Tibial nerve (tissue), 4 donors: ENCODE measurements around the gene DCDC2C. TPM values are rescaled to one million over a fixed set of nuclear protein-coding genes. Genes with fewer than 3 reads are reported as not detected.

Experiments used
- DNase-seq, 2 donors: peaks; one replicate each; pipeline ENCODE4 v3.0.0-alpha.2; 2019; ENCODE audit warnings: low spot score in 2 of 2
- H3K27ac ChIP-seq, 4 donors: fragments of 200-600 bp; sonication (generic) in 3 of 4; one replicate each; pipeline ENCODE4 v1.5.1; 2017 to 2019; ENCODE audit warnings: mild to moderate bottlenecking in 1 of 4
- H3K27me3 ChIP-seq, 2 donors: fragments of 200-600 bp; sonication (generic) in 1 of 2; one replicate each; pipeline versions ENCODE4 v1.5.1 to v1.6.0; 2017 to 2019
- H3K36me3 ChIP-seq, 3 donors: fragments of 200-600 bp; sonication (generic); one replicate each; pipeline ENCODE4 v1.5.1; 2018 to 2019
- H3K4me1 ChIP-seq, 4 donors: fragments of 200-600 bp; sonication (generic) in 3 of 4; one replicate each; pipeline ENCODE4 v1.5.1; 2017 to 2019
- H3K4me3 ChIP-seq, 4 donors: fragments of 200-600 bp; sonication (generic) in 3 of 4; one replicate each; pipeline ENCODE4 v1.5.1; 2017 to 2019; ENCODE audit warnings: mild to moderate bottlenecking in 1 of 4, moderate library complexity in 1 of 4
- H3K9me3 ChIP-seq, 4 donors: fragments of 200-600 bp; sonication (generic) in 3 of 4; one replicate each; pipeline ENCODE4 v1.5.1; 2017 to 2019
- CTCF ChIP-seq, 5 experiments: fragments of 200-600 bp in 3 of 5; fragments of 450-650 bp in 2 of 5; sonication (generic) in 3 of 5; IDR thresholded peaks; one replicate each; pipeline ENCODE4 v1.5.1; 2016 to 2019; ENCODE audit warnings: antibody characterized with exemption in 5 of 5, mild to moderate bottlenecking in 3 of 5, moderate library complexity in 2 of 5
- EP300 ChIP-seq, 2 donors: sonication (generic); formaldehyde crosslinking; IDR thresholded peaks; one replicate each; pipeline ENCODE4 v1.6.1; 2017; ENCODE audit warnings: antibody characterized with exemption in 2 of 2, mild to moderate bottlenecking in 1 of 2
- POLR2A ChIP-seq, 2 donors: fragments of 450-650 bp; IDR thresholded peaks; one replicate each; pipeline ENCODE4 v1.6.1; 2017; ENCODE audit warnings: antibody characterized with exemption in 2 of 2, mild to moderate bottlenecking in 2 of 2, moderate library complexity in 2 of 2
- WGBS, 2 donors: methylation state at CpG; one replicate each; pipeline ENCODE4 v1.1.5; 2018; 5-methylcytosine and 5-hydroxymethylcytosine counted together
- total RNA-seq, 4 donors: library from RNA; depleted of rRNA; stranded (reverse); fragments of >200 nt; gene quantifications; one replicate each; pipeline ENCODE4 v1.1.0, GENCODE V29; 2016

DCDC2C gene
- total RNA-seq, 4 donors from 2014 or later, result 2.9 to 22.3 (median 5.6) TPM

DNA sequence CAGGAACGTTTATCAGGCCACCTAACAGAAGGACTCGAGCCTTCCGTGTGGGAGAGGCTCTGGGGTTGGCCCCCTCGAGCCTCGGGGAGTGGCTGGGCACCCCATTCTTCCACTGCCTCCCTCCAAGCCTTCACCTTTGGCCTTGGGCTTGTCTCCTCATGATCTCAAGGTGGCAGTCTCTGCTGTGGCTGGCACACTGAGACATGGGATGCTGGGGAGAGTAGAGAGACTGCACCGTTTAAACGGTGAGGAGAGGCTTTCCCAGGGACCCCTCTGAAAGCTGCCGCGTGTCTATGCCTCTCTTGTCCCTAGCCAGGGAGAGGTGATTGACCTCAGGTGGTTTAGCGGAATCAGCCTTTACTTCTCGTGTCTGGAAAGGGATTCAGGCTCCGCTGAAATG, 71.0 kb downstream of the DCDC2C start:
- Histone ChIP-seq H3K27me3 (no peaks in the 10 kb centered on the region), H3K4me1 (no peaks in the 10 kb centered on the region), H3K9me3 (no peaks in the 10 kb centered on the region), H3K36me3 (no peaks in the 10 kb centered on the region), H3K27ac (no peak overlapping the region), H3K4me3 (no peak overlapping the region)
- WGBS, 2 donors, result 67 to 87% methylated on average over 12 of the region's 12 CpGs
- TF ChIP-seq EP300 (IDR thresholded peaks at IDR 0.05) (no peak), CTCF (IDR thresholded peaks at IDR 0.05) (no peak), POLR2A (IDR thresholded peaks at IDR 0.05) (no peak)
- no peak for DNase-seq

DNA sequence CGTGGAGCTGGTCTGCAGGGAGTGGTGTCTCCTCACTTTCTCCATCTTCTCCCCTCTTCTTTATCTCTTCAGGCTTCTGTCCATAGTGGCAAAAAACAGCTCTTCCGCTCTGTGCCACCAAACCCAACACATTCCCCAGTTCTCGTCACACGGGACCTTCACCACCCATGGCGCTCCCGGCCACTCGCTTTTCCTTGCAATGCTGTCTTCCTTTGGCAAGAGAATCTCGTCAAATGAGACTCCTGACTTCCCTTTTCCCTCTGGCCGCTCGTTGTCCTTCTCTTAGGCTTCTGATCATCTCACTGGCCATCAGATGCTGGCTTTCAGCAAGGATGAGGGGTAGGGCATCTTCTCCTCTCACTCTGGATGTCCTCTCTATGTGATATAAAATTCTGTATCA, 72.9 kb downstream of the DCDC2C start:
- Histone ChIP-seq H3K4me3 (no peak overlapping the region), H3K4me1 (peaks cover 0 to 5% (median 0%) of the 10 kb centered on the region in 4 donors), H3K27me3 (no peaks in the 10 kb centered on the region), H3K9me3 (no peaks in the 10 kb centered on the region), H3K27ac (no peak overlapping the region), H3K36me3 (no peaks in the 10 kb centered on the region)
- WGBS, 2 donors, result 93 to 95% methylated on average over 10 of the region's 10 CpGs
- DNase-seq, result no peak
- TF ChIP-seq EP300 (IDR thresholded peaks at IDR 0.05) (no peak), POLR2A (IDR thresholded peaks at IDR 0.05) (no peak), CTCF (IDR thresholded peaks at IDR 0.05) (no peak)

- Histone ChIP-seq H3K27ac (no peak overlapping the region), H3K4me3 (no peak overlapping the region), H3K36me3 (no peaks in the 10 kb centered on the region), H3K27me3 (no peaks in the 10 kb centered on the region), H3K9me3 (no peaks in the 10 kb centered on the region), H3K4me1 (peaks cover 0 to 5% (median 0%) of the 10 kb centered on the region in 4 donors)
- TF ChIP-seq EP300 (IDR thresholded peaks at IDR 0.05) (no peak), POLR2A (IDR thresholded peaks at IDR 0.05) (no peak), CTCF (IDR thresholded peaks at IDR 0.05) (no peak)
- DNase-seq, result no peak
- WGBS, 2 donors, result 84 to 91% methylated on average over 9 to 11 of the region's 11 CpGs
Observed at GRCh38 chr2:3777966-3778365, 74.6 kb downstream of the DCDC2C start.

- no peak for DNase-seq
- 71 to 76% methylated on average over 24 of the region's 24 CpGs for WGBS, 2 donors
Observed at GRCh38 chr2:3778851-3779495, 75.6 kb downstream of the DCDC2C start.

More at GRCh38 chr2:3778851-3779495, 75.6 kb downstream of the DCDC2C start:
- no peaks in the 10 kb centered on the region for H3K36me3 ChIP-seq
- peaks cover 0 to 5% (median 0%) of the 10 kb centered on the region in 4 donors for H3K4me1 ChIP-seq
- no peaks in the 10 kb centered on the region for H3K9me3 ChIP-seq
- no peaks in the 10 kb centered on the region for H3K27me3 ChIP-seq
- H3K4me3 ChIP-seq, result no peak overlapping the region
- no peak overlapping the region for H3K27ac ChIP-seq
- TF ChIP-seq EP300 (IDR thresholded peaks at IDR 0.05) (no peak), CTCF (IDR thresholded peaks at IDR 0.05) (no peak), POLR2A (IDR thresholded peaks at IDR 0.05) (no peak)
